ENCODE data around the gene MAGI2. TPM values are rescaled to one million over a fixed set of nuclear protein-coding genes. Genes with fewer than 3 reads are reported as not detected.
"Not testable (repeated sequence)": the region's sequence is repeated elsewhere in the genome, so short reads cannot be mapped to it uniquely, and the experiment has no call there.

The MAGI2 gene
- total RNA-seq, 1 experiment from 2014 or later = 0.56 TPM

- H3K9me3 ChIP-seq = no peaks in the 10 kb centered on the region
- no peak for DNase-seq
- H3K27me3 ChIP-seq = no peaks in the 10 kb centered on the region
- no peak overlapping the region for H3K4me3 ChIP-seq
- H3K36me3 ChIP-seq = no peaks in the 10 kb centered on the region
Measured at GRCh38 chr7:78363866-78364265, 1089.6 kb downstream of the MAGI2 start.

GRCh38 chr7:78359836-78360235 is 1093.6 kb downstream of the MAGI2 start:
- Histone ChIP-seq H3K36me3 (no peaks in the 10 kb centered on the region), H3K4me3 (no peak overlapping the region), H3K27me3 (no peaks in the 10 kb centered on the region), H3K9me3 (no peaks in the 10 kb centered on the region)
- DNase-seq = no peak

- Histone ChIP-seq H3K27me3 (no peaks in the 10 kb centered on the region), H3K9me3 (no peaks in the 10 kb centered on the region), H3K36me3 (no peaks in the 10 kb centered on the region), H3K4me3 (no peak overlapping the region)
- DNase-seq = no peak
Measured at GRCh38 chr7:78357709-78358108, 1095.8 kb downstream of the MAGI2 start.

GRCh38 chr7:78355834-78356233 is 1097.6 kb downstream of the MAGI2 start:
- Histone ChIP-seq H3K27me3 (no peaks in the 10 kb centered on the region), H3K9me3 (no peaks in the 10 kb centered on the region), H3K4me3 (no peak overlapping the region), H3K36me3 (no peaks in the 10 kb centered on the region)
- no peak for DNase-seq

- no peak overlapping the region for H3K4me3 ChIP-seq
- DNase-seq = no peak
- no peaks in the 10 kb centered on the region for H3K27me3 ChIP-seq
- H3K36me3 ChIP-seq = no peaks in the 10 kb centered on the region
- no peaks in the 10 kb centered on the region for H3K9me3 ChIP-seq
Measured at GRCh38 chr7:78350926-78351325, 1102.5 kb downstream of the MAGI2 start.

- no peaks in the 10 kb centered on the region for H3K36me3 ChIP-seq
- no peak for DNase-seq
- no peak overlapping the region for H3K4me3 ChIP-seq
- no peaks in the 10 kb centered on the region for H3K27me3 ChIP-seq
- H3K9me3 ChIP-seq = no peaks in the 10 kb centered on the region
Measured at GRCh38 chr7:78350391-78350790, 1103.1 kb downstream of the MAGI2 start.

GRCh38 chr7:78346827-78347226 is 1106.6 kb downstream of the MAGI2 start:
- no peak for DNase-seq
- Histone ChIP-seq H3K4me3 (no peak overlapping the region), H3K9me3 (no peaks in the 10 kb centered on the region), H3K27me3 (no peaks in the 10 kb centered on the region), H3K36me3 (no peaks in the 10 kb centered on the region)

GRCh38 chr7:78345979-78346378 is 1107.5 kb downstream of the MAGI2 start:
- H3K9me3 ChIP-seq = no peaks in the 10 kb centered on the region
- H3K36me3 ChIP-seq = no peaks in the 10 kb centered on the region
- no peak for DNase-seq
- H3K27me3 ChIP-seq = no peaks in the 10 kb centered on the region
- H3K4me3 ChIP-seq = no peak overlapping the region

- Histone ChIP-seq H3K36me3 (no peaks in the 10 kb centered on the region), H3K27me3 (no peaks in the 10 kb centered on the region), H3K9me3 (no peaks in the 10 kb centered on the region), H3K4me3 (no peak overlapping the region)
- DNase-seq = no peak
Measured at GRCh38 chr7:78345293-78345911, 1108.1 kb downstream of the MAGI2 start.

- H3K27me3 ChIP-seq = no peaks in the 10 kb centered on the region
- no peak for DNase-seq
- no peaks in the 10 kb centered on the region for H3K36me3 ChIP-seq
- no peak overlapping the region for H3K4me3 ChIP-seq
- no peaks in the 10 kb centered on the region for H3K9me3 ChIP-seq
Measured at GRCh38 chr7:78334426-78334825, 1119.0 kb downstream of the MAGI2 start.

- Histone ChIP-seq H3K36me3 (no peaks in the 10 kb centered on the region), H3K27me3 (no peaks in the 10 kb centered on the region), H3K9me3 (no peaks in the 10 kb centered on the region), H3K4me3 (no peak overlapping the region)
- no peak for DNase-seq
Measured at GRCh38 chr7:78333530-78334425, 1119.7 kb downstream of the MAGI2 start.

GRCh38 chr7:78329001-78329655 is 1124.3 kb downstream of the MAGI2 start:
- Histone ChIP-seq H3K27me3 (no peaks in the 10 kb centered on the region), H3K9me3 (no peaks in the 10 kb centered on the region), H3K4me3 (no peak overlapping the region), H3K36me3 (no peaks in the 10 kb centered on the region)
- DNase-seq = no peak

- H3K9me3 ChIP-seq = no peaks in the 10 kb centered on the region
- no peaks in the 10 kb centered on the region for H3K27me3 ChIP-seq
- no peaks in the 10 kb centered on the region for H3K36me3 ChIP-seq
- no peak for DNase-seq
- no peak overlapping the region for H3K4me3 ChIP-seq
Measured at GRCh38 chr7:78327718-78328117, 1125.7 kb downstream of the MAGI2 start.

GRCh38 chr7:78326876-78327275 is 1126.6 kb downstream of the MAGI2 start:
- no peak overlapping the region for H3K4me3 ChIP-seq
- H3K9me3 ChIP-seq = no peaks in the 10 kb centered on the region
- no peaks in the 10 kb centered on the region for H3K36me3 ChIP-seq
- no peak for DNase-seq
- no peaks in the 10 kb centered on the region for H3K27me3 ChIP-seq

- no peaks in the 10 kb centered on the region for H3K9me3 ChIP-seq
- no peak overlapping the region for H3K4me3 ChIP-seq
- no peaks in the 10 kb centered on the region for H3K27me3 ChIP-seq
- DNase-seq = no peak
- no peaks in the 10 kb centered on the region for H3K36me3 ChIP-seq
Measured at GRCh38 chr7:78326189-78326588, 1127.3 kb downstream of the MAGI2 start.

- DNase-seq = no peak
- Histone ChIP-seq H3K9me3 (no peaks in the 10 kb centered on the region), H3K36me3 (no peaks in the 10 kb centered on the region), H3K4me3 (no peak overlapping the region), H3K27me3 (no peaks in the 10 kb centered on the region)
Measured at GRCh38 chr7:78323118-78323517, 1130.3 kb downstream of the MAGI2 start.

- not testable (repeated sequence) for H3K27me3 ChIP-seq, H3K9me3 ChIP-seq, H3K4me3 ChIP-seq, H3K36me3 ChIP-seq, DNase-seq
Measured at GRCh38 chr7:78322231-78322630, 1131.2 kb downstream of the MAGI2 start.
